ENCODE data around the gene MPPE1.

DNA sequence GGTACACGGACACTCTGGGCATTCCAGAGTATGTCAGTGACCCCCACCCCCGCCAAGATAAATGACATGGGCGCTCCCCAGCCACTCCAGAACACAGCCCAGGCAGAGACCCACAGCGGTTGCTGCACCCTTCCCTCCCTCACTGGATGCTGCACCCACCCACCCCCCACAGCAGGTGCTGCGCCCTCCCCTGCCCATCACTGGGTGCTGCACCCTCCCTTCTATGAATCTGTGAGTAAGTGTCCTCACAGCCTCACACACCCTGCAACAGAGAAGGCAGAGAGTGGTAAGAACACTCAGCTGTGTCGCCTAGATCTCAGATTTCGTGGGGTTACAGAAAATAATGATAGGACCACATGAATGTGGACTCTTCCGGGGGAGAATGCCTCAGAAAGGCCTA is 33.4 kb downstream of the MPPE1 start:
- TF ChIP-seq POLR2A (IDR thresholded peaks at IDR 0.05) (no peak), CTCF (IDR thresholded peaks at IDR 0.05) (no peak)

All from uterus (tissue), 2 donors.